ENCODE data around the gene PBRM1.

PBRM1 gene

GRCh38 chr3:52655895-52656294 is 29.8 kb downstream of the PBRM1 start:
- no peak for DNase-seq

- DNase-seq: no peak
These were observed 34.1 kb downstream of the PBRM1 start for GRCh38 chr3:52651592-52651991.

GRCh38 chr3:52650439-52650838 is 35.3 kb downstream of the PBRM1 start:
- DNase-seq: no peak

GRCh38 chr3:52649461-52650210 is 36.1 kb downstream of the PBRM1 start:
- DNase-seq: no peak

- no peak for DNase-seq
These were observed 40.2 kb downstream of the PBRM1 start for GRCh38 chr3:52645549-52645948.

- DNase-seq: no peak
These were observed 49.0 kb downstream of the PBRM1 start for GRCh38 chr3:52636673-52637072.

GRCh38 chr3:52633786-52634185 is 51.9 kb downstream of the PBRM1 start:
- DNase-seq: no peak

GRCh38 chr3:52625041-52625440 is 60.7 kb downstream of the PBRM1 start:
- DNase-seq: no peak

- DNase-seq: no peak
These were observed 62.4 kb downstream of the PBRM1 start for GRCh38 chr3:52623234-52623792.

- no peak for DNase-seq
These were observed 65.1 kb downstream of the PBRM1 start for GRCh38 chr3:52620580-52620979.

- no peak for DNase-seq
These were observed 70.5 kb downstream of the PBRM1 start for GRCh38 chr3:52615166-52615565.

GRCh38 chr3:52614689-52615088 is 71.0 kb downstream of the PBRM1 start:
- no peak for DNase-seq

- DNase-seq: no peak
These were observed 76.3 kb downstream of the PBRM1 start for GRCh38 chr3:52609316-52609815.

- no peak for DNase-seq
These were observed 77.4 kb downstream of the PBRM1 start for GRCh38 chr3:52608337-52608736.

GRCh38 chr3:52606373-52607085 is 79.2 kb downstream of the PBRM1 start:
- DNase-seq: no peak

- DNase-seq: no peak
These were observed 85.5 kb downstream of the PBRM1 start for GRCh38 chr3:52600258-52600657.

- no peak for DNase-seq
These were observed 89.0 kb downstream of the PBRM1 start for GRCh38 chr3:52596658-52597265.

GRCh38 chr3:52593103-52593502 is 92.6 kb downstream of the PBRM1 start:
- no peak for DNase-seq

- no peak for DNase-seq
These were observed 111.4 kb downstream of the PBRM1 start for GRCh38 chr3:52574056-52574965.

- DNase-seq: no peak
These were observed 113.5 kb downstream of the PBRM1 start for GRCh38 chr3:52572221-52572620.

- DNase-seq: no peak
These were observed 115.6 kb downstream of the PBRM1 start for GRCh38 chr3:52570076-52570475.

GRCh38 chr3:52568069-52568468 is 117.6 kb downstream of the PBRM1 start:
- no peak for DNase-seq

Data from retina (tissue), 1 donor.